DND-41 (cell line): Measurements from ENCODE around the gene RAPH1.

Experiments
- ATAC-seq: fragments of 200-7000 bp; cut with Tn5 transposase; 3 replicates; pipeline ENCODE4 v1.9.1; 2021; ENCODE audit warnings: low read depth; ENCODE audit not compliant: insufficient read depth
- DNase-seq: peaks from one replicate; pipeline ENCODE4 v3.0.0-alpha.2; 2020
- H2AFZ ChIP-seq: 2 replicates; pipeline ENCODE4 v1.6.0; 2012; ENCODE audit warnings: low read depth, low read length
- H3K27ac ChIP-seq: 2 replicates; pipeline ENCODE4 v1.5.1; 2012; ENCODE audit warnings: low read length, inconsistent platforms
- H3K27me3 ChIP-seq: fragments of 200-600 bp; sonication (generic); 2 replicates; pipeline ENCODE4 v1.6.0; 2012; ENCODE audit warnings: low read length, mild to moderate bottlenecking, inconsistent platforms; ENCODE audit not compliant: insufficient read depth, poor library complexity
- H3K36me3 ChIP-seq: 2 replicates; pipeline ENCODE4 v1.5.1; 2012; ENCODE audit warnings: low read length, inconsistent platforms; ENCODE audit not compliant: insufficient read depth
- H3K4me1 ChIP-seq: 2 replicates; pipeline ENCODE4 v1.5.1; 2012; ENCODE audit warnings: mild to moderate bottlenecking, low read length; ENCODE audit not compliant: insufficient read depth
- H3K4me2 ChIP-seq: 2 replicates; pipeline ENCODE4 v1.6.0; 2012; ENCODE audit warnings: mild to moderate bottlenecking, moderate library complexity, low read length, inconsistent platforms; ENCODE audit not compliant: insufficient read depth
- H3K4me3 ChIP-seq, 2 experiments: fragments of 200-600 bp in 1 of 2; shearing (Covaris generic) in 1 of 2; 2 replicates each; pipeline ENCODE4 v1.5.1; 2012 to 2016; ENCODE audit warnings: inconsistent platforms in 2 of 2, low read length in 2 of 2, mild to moderate bottlenecking in 2 of 2, low read depth in 1 of 2, moderate library complexity in 1 of 2
- H3K79me2 ChIP-seq: 2 replicates; pipeline ENCODE4 v1.6.0; 2012; ENCODE audit warnings: low read length, inconsistent platforms; ENCODE audit not compliant: insufficient read depth
- H3K9ac ChIP-seq: 2 replicates; pipeline ENCODE4 v1.6.0; 2012; ENCODE audit warnings: low read depth, mild to moderate bottlenecking, inconsistent platforms, low read length, moderate library complexity
- H3K9me3 ChIP-seq: 2 replicates; pipeline ENCODE4 v1.5.1; 2012; ENCODE audit warnings: low read length, moderate library complexity, mild to moderate bottlenecking, inconsistent platforms; ENCODE audit not compliant: insufficient read depth, severe bottlenecking
- H4K20me1 ChIP-seq: 2 replicates; pipeline ENCODE4 v1.6.0; 2012; ENCODE audit warnings: low read length; ENCODE audit not compliant: insufficient read depth
- EZH2 ChIP-seq: IDR thresholded peaks from 3 replicates; pipeline ENCODE4 v1.6.1; 2012; ENCODE audit warnings: borderline replicate concordance, low read depth, mild to moderate bottlenecking, moderate library complexity, low read length, inconsistent platforms; ENCODE audit not compliant: severe bottlenecking
- TF ChIP-seq, protein P1 (sequence below): IDR thresholded peaks from 2 replicates; pipeline ENCODE4 v1.5.1; 2012; ENCODE audit warnings: borderline replicate concordance, low read length, moderate library complexity, mild to moderate bottlenecking; ENCODE audit not compliant: poor library complexity, severe bottlenecking; ENCODE audit errors: extremely low read depth

RAPH1 gene

DNA sequence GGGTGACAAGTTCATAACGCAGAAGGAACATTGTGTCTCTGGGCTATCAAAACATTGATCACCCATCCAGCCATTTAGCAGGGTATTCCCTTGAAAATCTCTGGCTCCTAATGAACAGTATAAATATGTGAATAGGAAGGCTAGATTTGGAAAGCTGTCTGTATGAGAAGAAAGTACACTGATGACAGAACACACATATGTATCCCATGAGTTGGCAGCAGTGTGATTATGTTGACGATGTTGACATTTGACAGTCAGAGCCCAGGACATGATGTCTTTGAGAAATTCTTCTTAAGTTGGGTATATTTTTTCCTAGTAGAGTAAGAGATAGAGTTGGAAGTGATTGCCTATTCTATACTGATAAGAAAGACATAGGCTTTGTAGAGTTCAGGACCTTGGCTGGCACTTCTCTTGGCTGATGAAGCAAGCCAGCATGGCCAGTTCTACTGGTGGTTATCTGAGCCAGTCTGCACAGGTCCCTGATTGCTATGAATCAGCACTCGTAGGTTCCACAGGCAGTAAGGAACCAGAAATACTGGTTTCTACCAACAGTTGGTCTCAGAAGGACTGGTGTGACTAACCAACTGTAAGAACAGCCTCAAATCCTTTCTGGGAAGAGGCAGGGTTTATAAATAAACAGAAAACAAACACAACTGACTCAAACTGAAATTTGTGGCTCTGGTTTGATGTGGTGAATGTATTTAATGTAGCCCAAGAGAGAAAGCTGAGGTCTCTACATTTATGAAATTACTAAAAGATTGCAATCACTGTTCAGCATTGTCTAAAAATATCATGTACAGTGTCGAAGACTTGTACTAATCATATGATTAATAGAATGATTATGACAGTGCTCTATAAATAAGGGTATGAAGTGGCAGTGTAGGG lies 43.9 kb upstream of the RAPH1 start:
- ATAC-seq, result peak; percentile 94
- Histone ChIP-seq H4K20me1 (no peaks in the 10 kb centered on the region), H3K9ac (peak overlapping the region; percentile 37; the same call in 1 of the 2 replicates), H3K4me1 (peaks cover 35% of the 10 kb centered on the region), H3K36me3 (no peaks in the 10 kb centered on the region), H3K27me3 (no peaks in the 10 kb centered on the region), H3K79me2 (no peaks in the 10 kb centered on the region), H3K4me2 (peak overlapping the region; percentile 24), H3K27ac (peak overlapping the region; percentile 87), H3K4me3 (no peak overlapping the region), H3K9me3 (no peaks in the 10 kb centered on the region), H2AFZ (peak overlapping the region; percentile 50)
- peak; percentile 69 for DNase-seq
- TF ChIP-seq EZH2, result no peak
- TF ChIP-seq, protein P1, sequence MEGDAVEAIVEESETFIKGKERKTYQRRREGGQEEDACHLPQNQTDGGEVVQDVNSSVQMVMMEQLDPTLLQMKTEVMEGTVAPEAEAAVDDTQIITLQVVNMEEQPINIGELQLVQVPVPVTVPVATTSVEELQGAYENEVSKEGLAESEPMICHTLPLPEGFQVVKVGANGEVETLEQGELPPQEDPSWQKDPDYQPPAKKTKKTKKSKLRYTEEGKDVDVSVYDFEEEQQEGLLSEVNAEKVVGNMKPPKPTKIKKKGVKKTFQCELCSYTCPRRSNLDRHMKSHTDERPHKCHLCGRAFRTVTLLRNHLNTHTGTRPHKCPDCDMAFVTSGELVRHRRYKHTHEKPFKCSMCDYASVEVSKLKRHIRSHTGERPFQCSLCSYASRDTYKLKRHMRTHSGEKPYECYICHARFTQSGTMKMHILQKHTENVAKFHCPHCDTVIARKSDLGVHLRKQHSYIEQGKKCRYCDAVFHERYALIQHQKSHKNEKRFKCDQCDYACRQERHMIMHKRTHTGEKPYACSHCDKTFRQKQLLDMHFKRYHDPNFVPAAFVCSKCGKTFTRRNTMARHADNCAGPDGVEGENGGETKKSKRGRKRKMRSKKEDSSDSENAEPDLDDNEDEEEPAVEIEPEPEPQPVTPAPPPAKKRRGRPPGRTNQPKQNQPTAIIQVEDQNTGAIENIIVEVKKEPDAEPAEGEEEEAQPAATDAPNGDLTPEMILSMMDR, result no peak

DNA sequence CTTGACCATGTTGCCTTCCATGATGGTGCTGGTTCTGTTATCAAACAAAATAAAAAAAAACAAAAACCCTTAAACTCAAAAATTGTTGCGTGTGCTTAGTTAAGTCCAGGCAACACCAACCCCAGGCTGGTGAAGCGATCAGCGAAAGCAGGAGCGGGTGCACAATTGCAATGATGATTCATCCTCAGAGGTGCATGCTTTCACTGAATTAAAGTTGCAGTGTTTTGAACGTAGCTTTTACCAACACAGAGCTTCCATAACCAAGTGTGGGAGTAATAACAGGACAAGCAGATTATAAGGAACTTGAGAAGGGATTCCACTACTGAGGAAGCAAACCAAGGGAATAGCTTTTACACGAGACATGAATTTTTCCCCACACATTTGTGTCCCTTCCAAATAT lies 39.7 kb upstream of the RAPH1 start:
- Histone ChIP-seq H3K36me3 (no peaks in the 10 kb centered on the region), H3K9me3 (no peaks in the 10 kb centered on the region), H3K4me2 (no peak overlapping the region), H3K27ac (no peak overlapping the region), H3K9ac (no peak overlapping the region), H4K20me1 (no peaks in the 10 kb centered on the region), H3K4me1 (peaks cover 31% of the 10 kb centered on the region), H2AFZ (no peak overlapping the region), H3K27me3 (no peaks in the 10 kb centered on the region), H3K4me3 (no peak overlapping the region), H3K79me2 (no peaks in the 10 kb centered on the region)
- DNase-seq (no peak), ATAC-seq (no peak)
- no peak for TF ChIP-seq EZH2
- TF ChIP-seq, protein P1, result no peak

DNA sequence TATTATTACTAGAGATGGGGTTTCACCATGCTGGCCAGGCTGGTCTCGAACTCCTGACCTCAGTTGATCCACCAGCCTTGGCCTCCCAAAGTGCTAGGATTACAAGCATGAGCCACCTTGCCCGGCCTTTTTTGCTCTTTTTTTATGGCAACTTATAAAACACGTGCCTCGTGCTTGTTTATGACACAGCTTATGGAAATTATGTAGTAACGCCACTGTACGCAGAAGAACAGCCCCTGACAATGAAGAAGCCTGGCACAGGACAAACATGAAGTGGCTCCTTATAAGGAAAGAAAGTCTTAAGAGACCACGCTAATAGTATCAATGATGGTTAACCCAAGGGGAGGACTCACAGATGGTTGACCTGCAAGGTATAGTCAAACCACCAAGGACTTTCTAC lies 37.2 kb upstream of the RAPH1 start:
- Histone ChIP-seq H3K27me3 (no peaks in the 10 kb centered on the region), H3K4me3 (no peak overlapping the region), H3K4me2 (no peak overlapping the region), H3K79me2 (no peaks in the 10 kb centered on the region), H3K4me1 (peaks cover 15% of the 10 kb centered on the region), H3K9me3 (no peaks in the 10 kb centered on the region), H2AFZ (no peak overlapping the region), H3K36me3 (no peaks in the 10 kb centered on the region), H4K20me1 (no peaks in the 10 kb centered on the region), H3K9ac (no peak overlapping the region), H3K27ac (no peak overlapping the region)
- no peak for TF ChIP-seq EZH2
- TF ChIP-seq, protein P1, result no peak
- ATAC-seq (no peak), DNase-seq (no peak)
